HG03378 (cell line): ENCODE measurements around the gene FAM222B.
"Not testable (repeated sequence)": the region's sequence is repeated elsewhere in the genome, so short reads cannot be mapped to it uniquely, and the experiment has no call there.

Experiments used
- ATAC-seq: cut with Tn5 transposase; IDR thresholded peaks from one replicate; pipeline ENCODE4 v1.9.1; 2021; ENCODE audit warnings: mild to moderate bottlenecking, moderate library complexity; ENCODE audit not compliant: unreplicated experiment

FAM222B gene

GRCh38 chr17:28843816-28844148 lies 1.2 kb upstream of the FAM222B start:
- ATAC-seq = no peak

DNA sequence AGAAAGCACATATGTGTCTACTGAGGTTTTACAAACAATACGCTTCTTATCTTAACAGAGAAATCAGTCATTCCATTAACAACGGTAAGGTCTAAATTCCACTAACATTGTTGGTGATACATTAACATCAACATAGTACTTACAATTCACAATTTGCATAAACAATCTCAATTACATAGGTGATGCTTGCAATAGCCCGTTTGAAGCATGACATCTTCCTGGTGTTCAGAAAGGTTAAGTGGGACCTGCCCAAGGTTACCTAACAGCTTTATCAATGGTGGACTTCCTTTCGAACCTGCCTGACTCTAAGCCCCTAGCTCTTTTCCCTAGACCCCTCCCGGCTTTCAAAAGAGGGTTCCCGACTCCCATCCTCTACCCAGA lies 699 bp downstream of the FAM222B start:
- ATAC-seq = no peak

- no peak for ATAC-seq
Measured at GRCh38 chr17:28839221-28839620, 3.4 kb downstream of the FAM222B start.

DNA sequence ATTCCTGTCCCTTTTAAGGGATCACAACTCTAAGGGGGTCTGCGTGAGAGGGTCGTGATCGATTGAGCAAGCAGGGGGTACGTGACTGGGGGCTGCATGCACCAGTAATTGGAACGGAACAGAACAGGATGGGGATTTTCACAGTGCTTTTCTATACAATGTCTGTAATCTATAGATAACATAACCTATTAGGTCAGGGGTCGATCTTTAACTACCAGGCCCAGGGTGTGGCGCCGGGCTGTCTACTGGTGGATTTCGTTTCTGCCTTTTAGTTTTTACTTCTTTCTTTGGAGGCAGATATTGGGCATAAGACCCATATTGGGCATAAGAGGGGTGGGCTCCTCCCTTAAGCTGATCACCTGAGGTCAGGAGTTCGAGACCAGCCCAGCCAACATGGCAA lies 6.0 kb downstream of the FAM222B start:
- not testable (repeated sequence) for ATAC-seq

- no peak for ATAC-seq
Measured at GRCh38 chr17:28834420-28834819, 8.2 kb downstream of the FAM222B start.

GRCh38 chr17:28828294-28829040 lies 14.1 kb downstream of the FAM222B start:
- ATAC-seq = no peak

GRCh38 chr17:28827672-28828071 lies 14.9 kb downstream of the FAM222B start:
- ATAC-seq = no peak

DNA sequence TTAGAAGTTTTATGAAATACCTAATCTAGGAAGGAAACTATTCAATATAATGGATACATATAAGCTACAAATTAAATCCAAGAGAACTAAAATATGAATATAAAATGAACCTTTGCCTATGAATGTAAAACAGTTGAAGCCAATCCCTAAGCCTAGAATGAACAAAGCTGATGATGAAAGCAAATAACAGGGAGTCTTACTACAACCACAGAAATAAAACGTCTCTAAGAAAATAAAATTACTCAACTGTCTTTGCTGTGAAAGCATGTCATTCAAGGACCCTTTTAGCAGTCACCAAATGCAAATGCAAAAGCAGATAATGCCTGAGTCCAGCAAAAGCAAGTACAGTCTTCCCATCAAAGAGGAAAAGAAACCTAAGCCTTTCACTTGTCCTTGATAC lies 23.0 kb downstream of the FAM222B start:
- no peak for ATAC-seq

GRCh38 chr17:28818819-28819221 lies 23.8 kb downstream of the FAM222B start:
- ATAC-seq = no peak

- ATAC-seq = no peak
Measured at GRCh38 chr17:28816540-28816939, 26.1 kb downstream of the FAM222B start.

- peak; percentile 26 for ATAC-seq
Measured at GRCh38 chr17:28812748-28813377, 29.7 kb downstream of the FAM222B start.

DNA sequence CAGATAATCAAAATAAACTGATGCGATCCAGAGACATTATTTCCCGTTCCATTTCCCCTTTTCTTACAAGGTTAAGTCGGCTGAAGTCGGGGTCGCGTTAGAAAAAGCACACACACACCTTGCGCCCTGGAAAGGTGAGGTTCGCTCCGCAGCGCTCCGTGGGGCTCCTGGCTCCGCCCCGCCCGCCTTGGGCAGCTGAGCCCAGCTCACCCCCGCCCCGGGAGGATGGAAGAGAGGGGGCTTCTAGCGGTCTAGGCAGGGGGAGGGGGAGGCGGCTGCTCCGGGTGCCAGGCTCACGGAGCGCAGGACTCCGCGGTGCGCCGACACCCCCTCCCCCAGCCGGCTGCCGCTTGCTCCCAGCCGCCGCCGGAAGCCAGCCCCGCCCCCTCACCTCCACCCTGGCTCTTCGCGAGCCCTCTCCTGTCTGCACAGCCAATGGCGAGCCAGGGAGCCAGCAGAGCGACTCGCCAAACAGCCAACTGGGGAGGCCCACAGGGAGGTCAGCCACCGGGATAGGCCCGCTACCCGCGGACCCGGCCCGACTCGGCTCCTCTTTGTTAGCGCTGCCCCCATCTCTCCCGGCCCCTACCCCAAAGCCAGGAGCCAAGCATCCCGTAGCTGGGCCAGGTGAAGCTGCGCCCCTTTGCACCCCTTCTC lies 30.4 kb downstream of the FAM222B start:
- peak; percentile 84 for ATAC-seq

- no peak for ATAC-seq
Measured at GRCh38 chr17:28811651-28812090, 30.9 kb downstream of the FAM222B start.

GRCh38 chr17:28810437-28810836 lies 32.2 kb downstream of the FAM222B start:
- no peak for ATAC-seq

DNA sequence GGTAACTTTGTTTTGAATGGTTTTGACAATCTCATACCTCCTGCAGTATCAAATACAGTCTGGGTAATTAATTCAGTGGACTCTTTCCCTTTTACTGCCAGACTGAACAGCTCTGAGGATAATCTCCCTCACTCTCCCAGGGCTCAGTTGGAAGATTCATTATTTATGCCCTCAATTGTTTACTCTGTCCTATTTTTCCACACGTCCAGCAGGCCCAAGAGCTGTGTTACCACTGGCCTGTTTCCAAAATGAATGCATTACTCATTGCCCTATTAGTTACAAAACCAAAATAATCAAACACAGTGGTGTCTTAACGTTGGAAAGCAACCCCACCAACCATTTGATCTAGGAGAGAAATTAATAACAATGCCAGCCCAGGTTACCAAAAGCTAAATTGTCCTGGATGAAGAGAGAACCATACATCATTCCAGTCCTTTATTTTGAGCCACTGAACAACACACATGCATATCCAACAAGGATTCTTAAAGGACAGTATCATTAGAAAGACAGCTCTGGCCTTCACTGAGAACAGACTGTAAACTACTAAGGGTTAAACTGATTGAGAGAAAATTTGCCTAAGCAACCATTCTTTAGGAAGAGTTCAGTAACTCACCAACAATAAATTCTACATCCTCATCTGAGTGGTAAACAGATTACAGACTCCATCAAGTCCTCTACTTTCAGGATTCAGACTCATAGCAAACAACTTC lies 34.5 kb downstream of the FAM222B start:
- no peak for ATAC-seq

GRCh38 chr17:28796062-28796461 lies 46.5 kb downstream of the FAM222B start:
- ATAC-seq = no peak

DNA sequence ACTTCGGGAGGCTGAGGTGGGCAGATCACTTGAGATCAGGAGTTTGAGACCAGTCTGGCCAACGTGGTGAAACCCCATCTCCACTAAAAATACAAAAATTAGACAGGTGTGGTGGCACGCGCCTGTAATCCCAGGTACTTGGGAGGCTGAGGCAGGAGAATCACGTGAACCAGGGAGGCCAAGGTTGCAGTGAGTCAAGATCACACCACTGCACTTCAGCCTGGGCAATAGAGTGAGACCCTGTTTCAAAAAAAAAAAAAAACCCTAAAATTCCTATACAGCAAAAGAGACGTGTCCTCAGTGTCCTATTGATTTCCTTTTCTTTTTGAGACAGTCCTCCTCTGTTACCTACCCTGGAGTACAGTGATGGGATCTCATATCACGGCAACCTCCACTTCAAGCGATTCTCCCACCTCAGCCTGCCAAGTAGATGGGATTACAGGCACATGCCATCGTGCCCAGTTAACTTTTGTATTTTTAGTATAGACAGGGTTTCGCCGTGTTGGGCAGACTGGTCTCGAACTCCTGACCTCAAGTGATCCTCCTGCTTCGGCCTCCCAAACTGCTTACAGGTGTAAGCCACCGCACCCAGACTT lies 47.6 kb downstream of the FAM222B start:
- ATAC-seq = not testable (repeated sequence)

- no peak for ATAC-seq
Measured at GRCh38 chr17:28792877-28793661, 49.5 kb downstream of the FAM222B start.

DNA sequence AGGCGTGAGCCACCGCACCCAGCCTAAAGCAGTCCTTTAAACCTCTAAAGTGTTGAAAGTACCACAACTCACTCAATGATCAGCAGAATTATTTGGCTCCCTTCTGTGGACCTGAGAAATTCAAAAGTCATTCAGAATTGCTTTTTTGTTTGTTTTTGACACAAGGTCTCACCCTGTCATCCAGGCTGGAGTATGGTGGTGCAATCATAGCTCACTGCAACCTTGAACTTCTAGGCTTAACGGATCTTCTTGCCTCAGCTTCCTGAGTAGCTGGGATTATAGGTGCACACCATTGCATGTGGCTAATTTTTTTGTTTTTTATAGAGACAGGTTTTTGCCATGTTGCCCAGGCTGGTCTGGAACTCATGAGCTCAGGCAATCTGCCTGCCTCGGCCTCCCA lies 54.5 kb downstream of the FAM222B start:
- no peak for ATAC-seq

DNA sequence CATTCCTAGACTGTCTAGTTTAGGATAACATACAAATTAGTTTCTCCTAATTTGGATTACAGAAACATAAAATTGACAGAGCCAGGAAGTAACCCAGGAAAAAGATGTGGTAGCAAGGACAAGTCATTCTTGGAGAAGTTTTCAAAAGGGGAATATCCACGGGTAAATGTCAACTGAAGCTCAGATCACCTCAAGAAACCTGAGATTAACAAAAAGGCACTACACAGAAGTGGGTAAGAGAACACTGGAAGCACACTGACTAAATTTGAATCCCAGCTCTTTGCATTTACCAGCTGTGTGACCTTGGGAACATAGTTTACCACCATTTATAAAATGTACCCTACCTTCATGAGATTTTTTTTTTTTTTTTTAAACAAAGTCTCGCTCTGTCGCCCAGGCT lies 59.4 kb downstream of the FAM222B start:
- no peak for ATAC-seq
